K562 (cell line): ENCODE measurements around the gene GATB. TPM values are rescaled to one million over a fixed set of nuclear protein-coding genes. Genes with fewer than 3 reads are reported as not detected.

Experiments used
- ATAC-seq: fragments of 200-7000 bp; cut with Tn5 transposase; 3 replicates; pipeline ENCODE4 v1.9.1; 2020; ENCODE audit warnings: moderate library complexity
- BruUV-seq: library from RNA; stranded (reverse); fragments of 400-500 nt; replicated peaks from 2 replicates; lab custom pipeline; 2021; lab: Mats Ljungman, UMichigan
- CTCF ChIA-PET: fragments of 300-600 bp; formaldehyde crosslinking; extraction: SDS; loops from one replicate; lab custom pipeline; 2021; ENCODE audit warnings: low intra/inter-chr PET ratio; lab: Yijun Ruan, JAX
- POLR2A ChIA-PET: fragments of 300-600, 350-650 bp; sonication (Branson Sonifier 250); formaldehyde crosslinking; extraction: SDS; loops from one replicate; lab custom pipeline; 2021; ENCODE audit warnings: antibody characterized with exemption, inconsistent platforms; lab: Yijun Ruan, JAX
- DNase-seq, 4 experiments: peaks; one replicate each; pipeline versions ENCODE4 v3.0.0 to v3.0.0-alpha.2; 2011 to 2018; ENCODE audit warnings: low spot score in 3 of 4, mixed read lengths in 3 of 4; ENCODE audit errors: extremely low read depth in 1 of 4
- FAIRE-seq: peaks from 2 replicates; lab custom pipeline; 2011; peaks lifted over from hg19 to GRCh38; lab: Jason Lieb, UNC
- H2AFZ ChIP-seq: 2 replicates; pipeline ENCODE4 v1.6.0; 2011; ENCODE audit warnings: low read depth, low read length, control low read depth, inconsistent platforms
- H3K27ac ChIP-seq: fragments of 200-600 bp; 3 replicates; pipeline ENCODE4 v1.8.0; 2011; ENCODE audit warnings: low read depth, mild to moderate bottlenecking, control low read depth, inconsistent platforms, low read length, moderate library complexity, mixed read lengths; ENCODE audit errors: extremely low read depth
- H3K27me3 ChIP-seq, 2 experiments: fragments of 300-600 bp in 1 of 2; 2 replicates in 1 of 2; 3 replicates in 1 of 2; pipeline versions ENCODE4 v1.6.0 to v1.8.0; 2011; ENCODE audit warnings: inconsistent platforms in 2 of 2, low read length in 2 of 2, mild to moderate bottlenecking in 1 of 2, mixed read lengths in 1 of 2, moderate library complexity in 1 of 2; ENCODE audit not compliant: control insufficient read depth in 2 of 2, insufficient read depth in 2 of 2
- H3K36me3 ChIP-seq: fragments of 300-600 bp; 3 replicates; pipeline ENCODE4 v1.8.0; 2011; ENCODE audit warnings: mild to moderate bottlenecking, low read length, inconsistent platforms; ENCODE audit not compliant: control insufficient read depth, insufficient read depth
- H3K4me1 ChIP-seq, 2 experiments: fragments of 200-600 bp in 1 of 2; replicated peaks in 1 of 2; 2 replicates in 1 of 2; 3 replicates in 1 of 2; pipeline versions ENCODE4 v1.5.1 to v1.8.0; 2011; ENCODE audit warnings: inconsistent platforms in 2 of 2, low read length in 2 of 2, mild to moderate bottlenecking in 1 of 2, mixed read lengths in 1 of 2, moderate library complexity in 1 of 2; ENCODE audit not compliant: control insufficient read depth in 2 of 2, insufficient read depth in 2 of 2
- H3K4me2 ChIP-seq: 2 replicates; pipeline ENCODE4 v1.6.1; 2011; ENCODE audit warnings: low read length, control low read depth, inconsistent platforms, mixed read lengths; ENCODE audit not compliant: insufficient read depth
- H3K4me3 ChIP-seq: fragments of 200-600 bp; sonication (generic), shearing (Covaris generic); 2 replicates; pipeline ENCODE4 v1.5.1; 2016; ENCODE audit warnings: control low read depth, inconsistent platforms
- H3K79me2 ChIP-seq: fragments of 200-600 bp; 3 replicates; pipeline ENCODE4 v1.8.0; 2011; ENCODE audit warnings: low read length, inconsistent platforms; ENCODE audit not compliant: control insufficient read depth, insufficient read depth
- H3K9ac ChIP-seq, 2 experiments: 2 replicates each; pipeline versions ENCODE4 v1.6.0 to v1.6.1; 2011; ENCODE audit warnings: low read depth in 2 of 2, low read length in 2 of 2, control low read depth in 1 of 2, inconsistent platforms in 1 of 2, mild to moderate bottlenecking in 1 of 2, mixed read lengths in 1 of 2; ENCODE audit not compliant: insufficient read depth in 1 of 2
- H3K9me1 ChIP-seq: one replicate; pipeline ENCODE4 v1.6.0; 2011; ENCODE audit warnings: inconsistent platforms, mild to moderate bottlenecking, low read length, moderate library complexity; ENCODE audit not compliant: control insufficient read depth, insufficient read depth
- H3K9me3 ChIP-seq: replicated peaks from 2 replicates; pipeline ENCODE4 v1.5.1; 2011; ENCODE audit warnings: low read depth, low read length, inconsistent platforms; ENCODE audit not compliant: control insufficient read depth, insufficient read depth
- H4K20me1 ChIP-seq: replicated peaks from 2 replicates; pipeline ENCODE4 v1.6.1; 2011; ENCODE audit warnings: low read length, inconsistent platforms, mixed read lengths; ENCODE audit not compliant: control insufficient read depth, insufficient read depth
- CBX5 ChIP-seq: IDR thresholded peaks from 2 replicates; pipeline ENCODE4 v1.6.1; 2014; ENCODE audit warnings: low read depth, borderline replicate concordance
- CEBPG ChIP-seq, 3 experiments: fragments of 200-800 bp in 1 of 3; sonication (Bioruptor generic) in 1 of 3; sonication (generic) in 1 of 3; formaldehyde crosslinking in 1 of 3; IDR thresholded peaks in 2 of 3; conservative IDR thresholded peaks in 1 of 3; 2 replicates each; pipeline versions ENCODE4 v1.6.1 to v1.8.0; 2016 to 2022; ENCODE audit warnings: missing compliant biosample characterization in 2 of 3, missing genetic modification characterization in 2 of 3, mild to moderate bottlenecking in 1 of 3, missing genetic modification reagents in 1 of 3
- CSDE1 ChIP-seq, 2 experiments: fragments of 450-650 bp; IDR thresholded peaks; 2 replicates each; pipeline ENCODE4 v1.6.1; 2016; ENCODE audit warnings: mild to moderate bottlenecking in 1 of 2
- CXXC5 ChIP-seq: fragments of 250-450 bp; sonication (Bioruptor Pico); IDR thresholded peaks from 2 replicates; pipeline ENCODE4 v1.8.0; 2022; ENCODE audit warnings: inconsistent platforms, mild to moderate bottlenecking, moderate library complexity
- GTF2B ChIP-seq: IDR thresholded peaks from 2 replicates; pipeline ENCODE4 v1.6.1; 2011; ENCODE audit not compliant: insufficient read length; ENCODE audit errors: extremely low read depth
- MCM5 ChIP-seq: fragments of 450-650 bp; IDR thresholded peaks from 2 replicates; pipeline ENCODE4 v1.6.1; 2016; ENCODE audit warnings: low read depth
- NCOA4 ChIP-seq: fragments of 450-650 bp; IDR thresholded peaks from 2 replicates; pipeline ENCODE4 v1.6.1; 2018; ENCODE audit warnings: mild to moderate bottlenecking; ENCODE audit not compliant: partially characterized antibody
- NR2F6 ChIP-seq: fragments of 450-650 bp; formaldehyde crosslinking; IDR thresholded peaks from 2 replicates; pipeline ENCODE4 v1.4.0; 2020; ENCODE audit warnings: mild to moderate bottlenecking
- RHOXF2B ChIP-seq: fragments of 250-450 bp; sonication (Bioruptor Pico); conservative IDR thresholded peaks from 2 replicates; pipeline ENCODE4 v1.5.1; 2021
- RUNX1 ChIP-seq: sonication (generic); IDR thresholded peaks from 2 replicates; pipeline ENCODE4 v1.6.1; 2016; ENCODE audit warnings: antibody characterized with exemption, low read depth
- SMAD1 ChIP-seq: fragments of 150-350 bp; IDR thresholded peaks from 2 replicates; pipeline ENCODE4 v1.6.1; 2014; ENCODE audit warnings: low read length, low read depth; ENCODE audit not compliant: partially characterized antibody
- XRCC3 ChIP-seq: fragments of 450-650 bp; IDR thresholded peaks from 2 replicates; pipeline ENCODE4 v1.6.1; 2017; ENCODE audit warnings: mild to moderate bottlenecking, moderate library complexity
- ZBTB43 ChIP-seq: sonication (generic); formaldehyde crosslinking; IDR thresholded peaks from 2 replicates; pipeline ENCODE4 v1.8.0; 2023; ENCODE audit warnings: mild to moderate bottlenecking, missing genetic modification reagents
- ZFP30 ChIP-seq: fragments of 250-450 bp; sonication (Bioruptor Pico); IDR thresholded peaks from 2 replicates; pipeline ENCODE4 v1.8.0; 2022; ENCODE audit warnings: moderate library complexity, mild to moderate bottlenecking, inconsistent platforms, borderline replicate concordance
- ZNF133 ChIP-seq: fragments of 250-450 bp; sonication (Bioruptor Pico); IDR thresholded peaks from 2 replicates; pipeline ENCODE4 v1.4.0; 2020; ENCODE audit warnings: mild to moderate bottlenecking
- ZNF232 ChIP-seq: sonication (generic); formaldehyde crosslinking; IDR thresholded peaks from 2 replicates; pipeline ENCODE4 v1.8.0; 2022; ENCODE audit warnings: mild to moderate bottlenecking, missing genetic modification reagents
- ZNF282 ChIP-seq: sonication (generic); formaldehyde crosslinking; IDR thresholded peaks from 2 replicates; pipeline ENCODE4 v1.8.1; 2023; ENCODE audit warnings: missing genetic modification reagents
- ZNF740 ChIP-seq, 3 experiments: fragments of 200-800 bp in 1 of 3; sonication (Bioruptor generic) in 1 of 3; sonication (generic) in 1 of 3; formaldehyde crosslinking in 1 of 3; IDR thresholded peaks; 2 replicates each; pipeline versions ENCODE4 v1.6.1 to v1.8.0; 2016 to 2022; ENCODE audit warnings: mild to moderate bottlenecking in 2 of 3, missing compliant biosample characterization in 2 of 3, missing genetic modification characterization in 2 of 3, missing genetic modification reagents in 1 of 3
- WGBS: fragments of 100-300 bp; shearing (Covaris generic); methylation state at CpG from one replicate; pipeline ENCODE4 v1.1.6; 2016; ENCODE audit warnings: low coverage, mixed read lengths; ENCODE audit not compliant: insufficient coverage; ENCODE audit errors: missing lambda C conversion rate; 5-methylcytosine and 5-hydroxymethylcytosine counted together
- in situ Hi-C: fragments of 300-500 bp; cut with MboI; formaldehyde crosslinking; loops from 4 replicates; pipeline ENCODE4 v1.15.0; 2018; ENCODE audit warnings: inconsistent platforms, mixed read lengths
- intact Hi-C: fragments of 100-400 bp; cut with micrococcal nuclease; formaldehyde crosslinking; loops from 2 replicates; pipeline ENCODE4 v1.14.2; 2022
- polyA plus RNA-seq, 8 experiments: library from polyadenylated mRNA; depleted of rRNA in 4 of 8; stranded (reverse) in 5 of 8; unstranded in 3 of 8; fragments of >200 nt; fragmentation: Nextera tagmentation in 2 of 8; fragmentation: Illumina TruSeq in 1 of 8; extraction: Ambion mirVana in 2 of 8; extraction: Trizol in 1 of 8; gene quantifications; 2 replicates each; pipeline versions ENCODE4 v1.2.1 to v1.2.3, GENCODE V29; 2011 to 2014; ENCODE audit warnings: inconsistent platforms in 1 of 8, missing spikeins in 1 of 8
- total RNA-seq, 7 experiments: library from RNA; depleted of rRNA in 6 of 7; stranded (reverse); fragments of >200 nt in 6 of 7; fragmentation: Illumina TruSeq in 2 of 7; extraction: Trizol in 2 of 7; gene quantifications; 2 replicates each; pipeline versions ENCODE4 v1.2.1 to v1.2.3, GENCODE V29; 2011 to 2021; ENCODE audit warnings: low replicate concordance in 1 of 7
- TF ChIP-seq, protein P1 (sequence below): sonication (generic); formaldehyde crosslinking; IDR thresholded peaks from 2 replicates; pipeline ENCODE4 v1.8.0; 2022; ENCODE audit warnings: missing genetic modification reagents, mild to moderate bottlenecking, moderate library complexity, borderline replicate concordance

GATB gene
- total and polyA plus RNA-seq, 9 of the 15 experiments (the other 6 are each of a cell fraction or from before 2014, with no cell fraction given), result 15.3 to 31.8 (median 26.2) TPM

DNA sequence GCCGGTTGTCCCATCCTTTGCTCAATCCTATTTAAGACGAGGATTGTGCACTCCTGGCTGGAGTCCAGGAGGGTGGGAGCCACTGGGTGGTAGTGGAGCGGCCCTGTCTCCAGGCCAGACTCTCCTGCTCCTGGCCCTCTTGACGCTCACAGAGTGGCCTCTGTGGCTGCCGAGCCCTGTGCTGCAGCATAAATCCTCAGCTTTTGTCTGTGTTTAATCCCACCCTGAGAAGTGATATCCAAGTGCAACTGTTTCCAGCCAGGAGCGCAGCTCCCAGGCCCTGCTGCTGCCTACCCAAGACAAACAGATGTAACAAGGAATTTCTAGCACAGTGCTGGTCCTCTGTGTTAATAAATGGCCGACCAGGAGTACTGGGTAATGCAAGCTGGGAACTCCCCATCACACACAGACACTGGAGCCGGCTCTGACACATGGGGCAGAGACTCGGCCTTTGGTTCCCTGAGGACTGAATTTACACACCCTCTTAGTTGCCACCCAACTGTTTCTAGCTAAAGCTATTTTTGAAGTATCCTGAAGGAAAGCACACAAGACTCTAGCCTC, 85.3 kb downstream of the GATB start:
- in situ Hi-C loops (no loop called here), intact Hi-C loops (no loop called here)
- no peak for FAIRE-seq
- no peak for ATAC-seq
- Histone ChIP-seq H3K36me3 (0 out of 3 replicates have a peak, but pooled peaks cover 3% of the 10 kb centered on the region), H2AFZ (no peak overlapping the region), H3K27me3 (no peaks in the 10 kb centered on the region), H3K27ac (no peak overlapping the region), H3K4me2 (no peak overlapping the region), H3K9me1 (no peaks in the 10 kb centered on the region), H3K4me1 (peaks cover 14 to 27% of the 10 kb centered on the region in 2 experiments), H3K79me2 (no peaks in the 10 kb centered on the region), H3K4me3 (no peak overlapping the region), H3K9me3 (no peaks in the 10 kb centered on the region), H4K20me1 (peaks cover 6% of the 10 kb centered on the region; the same call in 1 of the 2 replicates), H3K9ac (no peak overlapping the region)
- ChIA-PET CTCF (no interaction called here), POLR2A (interaction anchor here (0.7 to 0.9 kb wide), 4 partner anchors 24 to 1182 kb away, joined by 3 to 5 read pairs (median 3); no protein-coding TSS in a partner anchor)
- BruUV-seq, result no TSS peak
- DNase-seq, result no peak
- TF ChIP-seq ZFP30 (no peak), RHOXF2B (CRISPR knock-in tag) (no peak), RUNX1 (no peak), GTF2B (no peak), ZBTB43 (no peak), NR2F6 (CRISPR knock-in tag) (no peak), NCOA4 (no peak), CSDE1 (IDR thresholded peaks at IDR 0.05) (no peak), ZNF133 (CRISPR knock-in tag) (no peak), ZNF282 (CRISPR knock-in tag) (no peak), CEBPG (CRISPR knock-in tag; IDR thresholded peaks at IDR 0.05) (no peak), CEBPG (tag; conservative IDR thresholded peaks at IDR 0.05 in 1 of 2, IDR thresholded peaks at IDR 0.05 in 1 of 2) (no peak), ZNF740 (CRISPR knock-in tag; IDR thresholded peaks at IDR 0.05) (no peak), ZNF740 (tag; IDR thresholded peaks at IDR 0.05) (no peak), CBX5 (no peak), ZNF232 (CRISPR knock-in tag) (no peak), SMAD1 (no peak), MCM5 (no peak), XRCC3 (no peak), CXXC5 (CRISPR knock-in tag) (no peak)
- TF ChIP-seq, protein P1, sequence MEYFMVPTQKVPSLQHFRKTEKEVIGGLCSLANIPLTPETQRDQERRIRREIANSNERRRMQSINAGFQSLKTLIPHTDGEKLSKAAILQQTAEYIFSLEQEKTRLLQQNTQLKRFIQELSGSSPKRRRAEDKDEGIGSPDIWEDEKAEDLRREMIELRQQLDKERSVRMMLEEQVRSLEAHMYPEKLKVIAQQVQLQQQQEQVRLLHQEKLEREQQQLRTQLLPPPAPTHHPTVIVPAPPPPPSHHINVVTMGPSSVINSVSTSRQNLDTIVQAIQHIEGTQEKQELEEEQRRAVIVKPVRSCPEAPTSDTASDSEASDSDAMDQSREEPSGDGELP (CRISPR knock-in tag), result no peak
- WGBS, result 43% methylated on average over 9 of the region's 9 CpGs
